ENCODE measurements around the gene LILRA6.
"Not testable (repeated sequence)": the region's sequence is repeated elsewhere in the genome, so short reads cannot be mapped to it uniquely, and the experiment has no call there.

Gene LILRA6

GRCh38 chr19:54242646-54243045 is at the start of gene LILRA6:
Gene LILRA6, minus strand, starts transcription at chr19:54242790.
- not testable (repeated sequence) for DNase-seq (ENCODE audit: low spot score)

DNA sequence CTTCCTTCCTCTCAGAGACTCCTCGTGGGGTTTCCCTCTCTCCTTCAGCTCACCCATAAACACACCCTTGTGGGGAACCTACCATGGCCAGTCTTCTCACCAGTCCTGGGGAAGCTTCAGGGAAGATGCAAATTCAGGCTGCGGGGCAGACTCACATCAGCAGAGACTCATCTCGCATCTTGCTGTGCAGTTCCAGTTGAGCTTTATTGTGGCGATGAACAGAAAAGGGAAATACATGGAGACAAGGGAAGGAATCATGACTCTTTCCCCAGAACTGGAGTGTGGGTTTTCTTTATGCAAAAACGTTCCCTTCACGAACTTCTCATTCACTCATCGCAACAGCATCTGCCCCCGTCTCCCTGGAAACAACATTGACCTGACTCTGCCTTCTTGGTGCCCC is 46.6 kb upstream of the LILRA6 start:
- DNase-seq (ENCODE audit: low spot score), result not testable (repeated sequence)

DNA sequence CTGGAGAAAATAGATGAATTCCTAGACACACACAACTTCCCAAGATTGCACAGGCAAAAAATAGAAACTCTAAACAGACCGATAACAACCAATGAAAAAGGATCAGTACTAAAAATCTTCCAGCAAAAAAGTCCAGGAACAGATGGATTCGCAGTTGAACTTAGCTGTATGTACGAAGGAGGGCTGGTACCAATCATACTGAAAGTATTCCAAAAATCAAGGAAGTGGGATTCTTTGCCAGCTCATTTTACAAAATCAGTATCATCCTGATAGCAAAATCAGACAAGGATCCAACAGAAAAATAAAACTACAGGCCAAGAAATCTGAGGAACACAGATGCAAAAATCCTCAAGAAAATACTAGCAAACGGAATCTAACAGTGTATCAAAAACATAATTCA is 44.9 kb upstream of the LILRA6 start:
- no peak for DNase-seq (ENCODE audit: low spot score)

- DNase-seq (ENCODE audit: low spot score), result not testable (repeated sequence)
These were observed 43.7 kb upstream of the LILRA6 start for GRCh38 chr19:54286283-54286682.

GRCh38 chr19:54285427-54286056 is 43.0 kb upstream of the LILRA6 start:
- not testable (repeated sequence) for DNase-seq (ENCODE audit: low spot score)

DNA sequence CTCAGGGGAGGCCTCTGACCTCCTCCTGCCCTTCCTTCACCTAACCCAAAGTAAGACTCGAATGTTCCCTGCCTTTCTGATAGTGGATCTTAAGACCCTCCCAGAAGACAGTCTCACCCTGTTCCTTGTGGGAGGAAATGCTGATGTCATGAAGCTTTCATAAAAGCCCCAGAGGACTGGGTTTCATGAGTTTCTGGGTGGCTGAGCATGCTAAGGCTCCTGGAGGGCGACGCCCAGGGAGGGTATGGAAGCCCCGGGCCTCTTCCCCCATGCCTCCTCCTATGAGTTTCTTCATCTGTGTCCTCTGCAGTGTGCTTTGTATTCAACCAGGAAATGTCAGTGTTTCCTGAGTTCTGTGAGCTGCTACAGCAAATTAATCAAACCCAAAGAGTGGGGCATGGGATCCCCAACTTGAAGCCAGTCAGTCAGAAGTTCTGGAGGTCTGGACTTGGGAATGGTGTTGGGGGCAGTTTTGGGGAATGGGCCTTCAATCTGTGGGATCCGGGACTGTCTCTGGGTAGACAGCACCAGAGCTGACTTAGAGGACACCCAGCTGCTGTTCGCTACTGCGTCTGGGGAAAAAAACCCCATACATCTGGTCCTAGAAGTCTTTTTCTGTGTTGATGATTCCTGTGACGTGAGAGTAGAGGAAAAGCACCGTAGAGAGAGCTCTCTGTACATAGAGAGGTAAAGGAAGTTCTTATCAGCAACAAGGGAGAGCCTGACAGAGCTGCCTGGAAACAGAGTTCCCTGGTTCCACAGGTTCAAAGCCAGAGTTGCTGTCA is 40.3 kb upstream of the LILRA6 start:
- DNase-seq (ENCODE audit: low spot score), result no peak

DNA sequence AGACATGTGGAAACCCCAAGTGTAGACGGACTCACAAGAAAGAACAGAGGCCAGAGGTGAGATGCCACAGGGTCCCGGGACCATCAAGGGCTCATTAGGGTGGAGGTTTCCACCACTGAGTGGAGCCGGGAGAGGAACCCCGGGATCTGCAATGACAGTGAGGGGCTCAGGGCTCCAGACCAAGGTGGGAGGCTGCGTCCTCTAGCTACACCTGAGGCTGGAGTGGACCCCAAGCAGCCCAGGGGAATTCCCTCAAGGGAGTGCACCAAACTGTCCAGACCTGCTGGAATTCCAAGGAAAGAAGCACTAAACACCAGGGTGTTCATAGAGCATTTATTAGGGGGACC is 39.1 kb upstream of the LILRA6 start:
- not testable (repeated sequence) for DNase-seq (ENCODE audit: low spot score)

DNA sequence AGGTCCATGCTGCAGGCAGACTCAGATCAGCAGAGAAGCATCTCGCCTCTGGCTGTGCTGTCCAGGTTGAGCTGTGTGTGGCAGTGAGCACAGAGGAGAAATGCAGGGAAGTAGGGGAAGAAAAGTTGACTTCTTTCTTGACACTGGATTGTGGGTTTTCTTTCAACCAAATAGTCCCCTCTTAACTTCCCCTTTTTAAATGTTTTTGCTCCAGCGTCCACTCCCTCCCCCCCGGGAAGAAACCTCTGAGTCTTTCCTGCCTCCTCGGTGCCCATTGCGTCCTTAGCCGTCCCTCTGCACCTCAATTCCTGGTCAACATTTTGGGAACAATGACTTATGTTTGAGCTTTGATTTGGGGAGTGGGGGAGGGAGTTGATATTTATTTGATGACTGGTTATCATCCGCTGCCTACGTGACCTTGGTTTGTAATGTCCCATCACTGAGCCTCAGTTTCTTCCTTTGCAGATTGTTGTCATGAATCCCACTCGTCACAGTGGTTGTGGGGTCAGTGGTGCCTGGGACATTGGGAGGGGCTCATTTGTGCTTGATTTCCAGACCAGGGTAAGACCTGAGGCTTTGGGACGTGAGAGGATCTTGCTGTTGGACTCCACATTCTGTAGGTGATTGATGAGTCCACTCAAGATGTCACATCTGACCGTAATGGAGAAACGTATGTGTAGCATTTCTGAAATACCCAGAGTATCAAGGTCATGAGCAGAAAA is 38.6 kb upstream of the LILRA6 start, which contains the start of gene LILRB2:
TSS of gene LILRB2 (minus strand) at position 104 of the 722 bp plus-strand sequence. CDS start 614 bp downstream, outside the sequence.
- DNase-seq (ENCODE audit: low spot score), result no peak

DNA sequence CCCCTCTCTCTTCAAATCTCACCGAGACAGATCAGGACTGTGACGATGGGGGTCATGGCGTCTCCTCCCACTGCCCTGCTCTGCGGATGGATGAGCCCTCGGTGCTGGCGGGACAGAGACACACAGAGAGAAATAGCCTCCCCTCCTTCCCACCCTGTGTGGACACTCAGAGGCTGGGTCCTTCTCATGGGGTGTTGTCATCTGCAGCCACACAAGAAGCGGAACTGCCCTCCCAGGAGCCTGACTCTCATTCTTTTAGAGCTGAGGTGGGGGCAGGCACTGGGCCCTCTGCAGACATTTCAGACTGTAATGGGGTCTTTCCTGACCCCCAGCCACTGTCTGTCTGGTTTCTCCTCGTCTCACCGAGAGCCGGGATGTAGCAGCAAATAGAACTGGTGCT is 37.9 kb upstream of the LILRA6 start:
- not testable (repeated sequence) for DNase-seq (ENCODE audit: low spot score)

GRCh38 chr19:54280025-54280424 is 37.4 kb upstream of the LILRA6 start:
- DNase-seq (ENCODE audit: low spot score), result not testable (repeated sequence)

- no peak for DNase-seq (ENCODE audit: low spot score)
These were observed 36.9 kb upstream of the LILRA6 start for GRCh38 chr19:54279406-54279962.

DNA sequence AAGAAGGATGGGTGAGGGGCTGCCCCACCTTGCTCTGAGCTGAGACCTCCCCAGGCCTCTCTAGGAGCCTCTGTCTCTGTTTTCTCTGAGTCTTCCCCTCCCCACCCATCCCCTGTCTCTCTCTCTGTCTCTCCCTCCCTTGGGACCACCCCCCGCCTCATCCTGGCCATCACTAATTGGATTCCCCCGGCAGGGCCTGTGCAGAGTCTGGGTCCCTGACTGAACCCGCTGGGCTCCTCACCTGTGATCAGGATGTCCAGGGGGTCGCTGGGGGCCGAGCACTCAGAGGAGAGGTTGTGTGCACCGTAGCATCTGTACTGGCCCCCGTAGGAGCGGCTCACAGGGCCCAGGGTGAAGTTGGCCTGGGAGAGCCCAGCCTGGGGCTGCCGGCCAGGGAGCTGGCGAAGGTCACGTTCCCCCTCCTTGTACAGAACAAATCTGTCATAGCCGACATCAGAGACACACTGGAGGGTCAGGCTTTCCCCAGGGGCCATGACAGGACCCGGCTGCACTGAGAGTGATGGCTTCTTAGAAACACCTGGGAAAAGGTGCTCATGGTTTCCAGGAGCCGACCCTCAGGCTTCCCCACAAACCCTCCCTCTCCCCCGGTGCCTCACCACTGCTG is 36.1 kb upstream of the LILRA6 start:
- DNase-seq (ENCODE audit: low spot score), result not testable (repeated sequence)

DNA sequence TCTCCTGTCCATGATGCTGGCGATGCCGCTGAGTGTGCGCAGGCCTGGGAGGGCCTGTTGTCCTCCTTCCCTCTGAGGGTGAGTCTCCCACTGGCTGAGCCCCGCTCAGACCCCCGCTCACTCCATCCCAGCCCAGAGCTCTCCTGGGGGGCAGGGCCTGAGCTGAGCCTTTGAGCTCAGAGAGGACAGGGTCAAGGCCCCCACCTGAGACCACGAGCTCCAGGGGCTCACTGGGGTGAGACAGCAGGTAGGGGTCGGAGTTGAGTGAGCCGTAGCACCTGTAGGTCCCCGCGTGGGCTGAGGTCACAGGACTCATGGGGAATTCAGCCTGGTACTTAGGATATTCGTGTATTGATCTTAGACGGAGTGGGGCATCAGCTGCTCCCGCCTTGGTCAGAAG is 35.5 kb upstream of the LILRA6 start:
- not testable (repeated sequence) for DNase-seq (ENCODE audit: low spot score)

- DNase-seq (ENCODE audit: low spot score), result not testable (repeated sequence)
These were observed 34.6 kb upstream of the LILRA6 start for GRCh38 chr19:54277111-54277615.

GRCh38 chr19:54275951-54276350 is 33.4 kb upstream of the LILRA6 start:
- DNase-seq (ENCODE audit: low spot score), result no peak

- not testable (repeated sequence) for DNase-seq (ENCODE audit: low spot score)
These were observed 31.9 kb upstream of the LILRA6 start for GRCh38 chr19:54274516-54274915.

DNA sequence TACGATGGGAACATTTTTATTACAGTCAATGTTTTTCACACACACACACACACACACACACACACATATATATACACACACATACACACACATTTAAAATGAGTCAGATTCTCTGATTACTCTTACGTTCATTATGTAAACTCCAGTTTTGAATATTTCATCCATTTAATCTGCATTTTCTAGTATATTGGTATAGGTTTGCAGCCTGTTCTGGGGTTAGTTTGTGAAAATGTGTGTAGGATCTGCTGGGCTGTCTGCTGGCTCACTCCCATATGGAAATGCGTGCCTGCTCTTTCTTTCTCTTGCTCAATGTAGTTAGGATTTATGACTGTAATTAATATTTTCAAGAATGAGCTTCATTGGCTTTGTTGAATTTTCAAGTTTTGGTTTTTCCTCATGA is 31.2 kb upstream of the LILRA6 start:
- no peak for DNase-seq (ENCODE audit: low spot score)

- DNase-seq (ENCODE audit: low spot score), result not testable (repeated sequence)
These were observed 29.6 kb upstream of the LILRA6 start for GRCh38 chr19:54272181-54272580.

- not testable (repeated sequence) for DNase-seq (ENCODE audit: low spot score)
These were observed 29.0 kb upstream of the LILRA6 start for GRCh38 chr19:54271587-54271986.

GRCh38 chr19:54271106-54271505 is 28.5 kb upstream of the LILRA6 start:
- no peak for DNase-seq (ENCODE audit: low spot score)

- no peak for DNase-seq (ENCODE audit: low spot score)
These were observed 26.3 kb upstream of the LILRA6 start for GRCh38 chr19:54268936-54269335.

- peak; percentile 62 for DNase-seq (ENCODE audit: low spot score)
These were observed 23.5 kb upstream of the LILRA6 start for GRCh38 chr19:54266133-54266532.

Data from HuH-7.5 (cell line).